Brain microvascular endothelial cell (primary cell): ENCODE data around the gene MYH7B.
A peak's percentile ranks its signal among the peaks of the same experiment; 100 is the strongest.

ENCODE experiments used
- DNase-seq: peaks from one replicate; pipeline ENCODE4 v3.0.0-alpha.2; 2020
- H3K27ac ChIP-seq: fragments of 250-450 bp; sonication (Bioruptor Pico); 2 replicates; pipeline ENCODE4 v1.5.1; 2020; ENCODE audit warnings: mild to moderate bottlenecking, moderate library complexity
- H3K27me3 ChIP-seq: fragments of 250-450 bp; sonication (Bioruptor Pico); replicated peaks from 2 replicates; pipeline ENCODE4 v1.5.1; 2020; ENCODE audit warnings: mild to moderate bottlenecking
- H3K36me3 ChIP-seq: fragments of 250-450 bp; sonication (Bioruptor Pico); replicated peaks from 2 replicates; pipeline ENCODE4 v1.5.1; 2020; ENCODE audit warnings: mild to moderate bottlenecking
- H3K4me3 ChIP-seq: 2 replicates; pipeline ENCODE4 v1.5.1; 2011; ENCODE audit warnings: low read depth, mild to moderate bottlenecking, control low read depth, low read length, moderate library complexity
- CTCF ChIP-seq: IDR thresholded peaks from 2 replicates; pipeline ENCODE4 v1.5.1; 2011; ENCODE audit warnings: low read depth, mild to moderate bottlenecking, moderate library complexity, low read length, control low read depth, inconsistent platforms; ENCODE audit errors: missing control alignments
- in situ Hi-C: cut with HindIII; loops from 2 replicates; pipeline ENCODE4 v1.10.0; 2017; ENCODE audit warnings: low sequenced_read_pairs, low pct_ligation_motif_present

Gene MYH7B

GRCh38 chr20:34941226-34941625 is 14.4 kb upstream of the MYH7B start:
- peak; percentile 23 for DNase-seq
- in situ Hi-C loops: no loop called here
- Histone ChIP-seq H3K4me3 (no peak overlapping the region), H3K27me3 (no peaks in the 10 kb centered on the region), H3K27ac (no peak overlapping the region), H3K36me3 (peaks cover 50% of the 10 kb centered on the region)
- no peak for TF ChIP-seq CTCF

GRCh38 chr20:34942301-34942700 is 13.4 kb upstream of the MYH7B start:
- H3K4me3 ChIP-seq: no peak overlapping the region
- TF ChIP-seq CTCF: no peak

GRCh38 chr20:34943808-34944567 is 11.7 kb upstream of the MYH7B start:
- in situ Hi-C loops: no loop called here
- no peak for TF ChIP-seq CTCF
- H3K27ac ChIP-seq: no peak overlapping the region
- peaks cover 35% of the 10 kb centered on the region for H3K36me3 ChIP-seq
- no peak overlapping the region for H3K4me3 ChIP-seq
- H3K27me3 ChIP-seq: no peaks in the 10 kb centered on the region
- DNase-seq: no peak

More at GRCh38 chr20:34942301-34942700, 13.4 kb upstream of the MYH7B start:
- DNase-seq: no peak
- H3K36me3 ChIP-seq: peaks cover 50% of the 10 kb centered on the region
- no peaks in the 10 kb centered on the region for H3K27me3 ChIP-seq
- in situ Hi-C loops: no loop called here
- no peak overlapping the region for H3K27ac ChIP-seq

GRCh38 chr20:34945315-34946077 is 10.2 kb upstream of the MYH7B start:
- Histone ChIP-seq H3K27me3 (no peaks in the 10 kb centered on the region), H3K4me3 (no peak overlapping the region), H3K36me3 (peaks cover 27% of the 10 kb centered on the region), H3K27ac (no peak overlapping the region)
- TF ChIP-seq CTCF: no peak
- DNase-seq: no peak
- in situ Hi-C loops: no loop called here

GRCh38 chr20:34946661-34947060 is 9.0 kb upstream of the MYH7B start:
- no peaks in the 10 kb centered on the region for H3K27me3 ChIP-seq
- TF ChIP-seq CTCF: no peak
- H3K4me3 ChIP-seq: no peak overlapping the region
- in situ Hi-C loops: no loop called here
- H3K36me3 ChIP-seq: peaks cover 22% of the 10 kb centered on the region
- H3K27ac ChIP-seq: no peak overlapping the region
- DNase-seq: no peak
